Astrocyte (in vitro differentiated cells and primary cell): ENCODE data around the gene ZNF516. TPM values are rescaled to one million over a fixed set of nuclear protein-coding genes. Genes with fewer than 3 reads are reported as not detected.

Experiments used
- DNase-seq: peaks from one replicate; pipeline ENCODE4 v3.0.0-alpha.2; 2010; ENCODE audit warnings: low read depth
- FAIRE-seq: peaks from 2 replicates; lab custom pipeline; 2011; peaks lifted over from hg19 to GRCh38; lab: Jason Lieb, UNC
- H2AFZ ChIP-seq: 2 replicates; pipeline ENCODE4 v1.6.0; 2012; ENCODE audit warnings: low read depth, low read length, inconsistent platforms
- H3K27ac ChIP-seq: 2 replicates; pipeline ENCODE4 v1.5.1; 2011; ENCODE audit warnings: low read depth, low read length, inconsistent platforms
- H3K27me3 ChIP-seq: 2 replicates; pipeline ENCODE4 v1.6.0; 2011; ENCODE audit warnings: low read length, inconsistent platforms; ENCODE audit not compliant: insufficient read depth
- H3K36me3 ChIP-seq: 2 replicates; pipeline ENCODE4 v1.5.1; 2011; ENCODE audit warnings: low read length, inconsistent platforms; ENCODE audit not compliant: insufficient read depth
- H3K4me1 ChIP-seq: 2 replicates; pipeline ENCODE4 v1.5.1; 2011; ENCODE audit warnings: low read length, inconsistent platforms; ENCODE audit not compliant: insufficient read depth
- H3K4me2 ChIP-seq: 2 replicates; pipeline ENCODE4 v1.6.0; 2012; ENCODE audit warnings: low read length, inconsistent platforms
- H3K4me3 ChIP-seq: 2 replicates; pipeline ENCODE4 v1.5.1; 2011; ENCODE audit warnings: low read depth, mild to moderate bottlenecking, low read length, inconsistent platforms; ENCODE audit not compliant: insufficient read depth
- H3K79me2 ChIP-seq: 2 replicates; pipeline ENCODE4 v1.6.0; 2012; ENCODE audit warnings: mild to moderate bottlenecking, low read length, inconsistent platforms; ENCODE audit not compliant: insufficient read depth
- H3K9ac ChIP-seq: 2 replicates; pipeline ENCODE4 v1.6.0; 2012; ENCODE audit warnings: mild to moderate bottlenecking, low read length, inconsistent platforms
- H3K9me3 ChIP-seq: 2 replicates; pipeline ENCODE4 v1.5.1; 2012; ENCODE audit warnings: low read depth, mild to moderate bottlenecking, low read length, inconsistent platforms; ENCODE audit not compliant: insufficient read depth
- H4K20me1 ChIP-seq: 2 replicates; pipeline ENCODE4 v1.6.0; 2012; ENCODE audit warnings: low read length, inconsistent platforms; ENCODE audit not compliant: insufficient read depth
- H3K27ac Mint-ChIP-seq: one replicate; pipeline ENCODE4 v1.8.0; 2021; ENCODE audit warnings: mild to moderate bottlenecking, mixed read lengths; ENCODE audit not compliant: unreplicated experiment
- H3K27me3 Mint-ChIP-seq: one replicate; pipeline ENCODE4 v1.8.0; 2021; ENCODE audit warnings: low read depth, mixed read lengths; ENCODE audit not compliant: unreplicated experiment
- H3K36me3 Mint-ChIP-seq: one replicate; pipeline ENCODE4 v1.8.0; 2021; ENCODE audit warnings: low read depth, mixed read lengths; ENCODE audit not compliant: unreplicated experiment
- H3K4me1 Mint-ChIP-seq: one replicate; pipeline ENCODE4 v1.8.0; 2021; ENCODE audit warnings: low read depth, mixed read lengths; ENCODE audit not compliant: unreplicated experiment
- H3K4me3 Mint-ChIP-seq: one replicate; pipeline ENCODE4 v1.8.0; 2021; ENCODE audit warnings: mild to moderate bottlenecking, moderate library complexity, mixed read lengths; ENCODE audit not compliant: unreplicated experiment
- H3K9me3 Mint-ChIP-seq: one replicate; pipeline ENCODE4 v1.8.0; 2021; ENCODE audit warnings: mild to moderate bottlenecking, mixed read lengths; ENCODE audit not compliant: unreplicated experiment
- CTCF ChIP-seq: IDR thresholded peaks from 2 replicates; pipeline ENCODE4 v1.5.1; 2011; ENCODE audit warnings: low read depth, mild to moderate bottlenecking, inconsistent platforms, low read length, moderate library complexity; ENCODE audit not compliant: insufficient read depth
- EZH2 ChIP-seq: IDR thresholded peaks from 2 replicates; pipeline ENCODE4 v1.6.1; 2012; ENCODE audit warnings: mild to moderate bottlenecking, low read length, inconsistent platforms; ENCODE audit not compliant: insufficient read depth
- total RNA-seq: library from RNA; stranded (reverse); gene quantifications from 2 replicates; pipeline ENCODE4 v1.2.1, GENCODE V29; 2021

The ZNF516 gene
- total RNA-seq, 1 donor from 2014 or later = 59.8 TPM

- peaks cover 42% of the 10 kb centered on the region for H3K79me2 ChIP-seq
- H3K27me3 Mint-ChIP-seq = no peaks in the 10 kb centered on the region
- FAIRE-seq = no peak
Observed at GRCh38 chr18:76376225-76376624, 118.8 kb downstream of the ZNF516 start.

GRCh38 chr18:76374330-76375281 is 120.4 kb downstream of the ZNF516 start:
- Histone ChIP-seq H3K9me3 (no peaks in the 10 kb centered on the region), H2AFZ (no peak overlapping the region), H3K79me2 (peaks cover 38% of the 10 kb centered on the region), H3K4me1 (no peaks in the 10 kb centered on the region), H4K20me1 (peaks cover 61% of the 10 kb centered on the region), H3K4me2 (no peak overlapping the region), H3K36me3 (peaks cover 3% of the 10 kb centered on the region), H3K27me3 (no peaks in the 10 kb centered on the region), H3K9ac (no peak overlapping the region), H3K4me3 (no peak overlapping the region), H3K27ac (no peak overlapping the region)
- H3K4me3 Mint-ChIP-seq = no peak overlapping the region
- H3K4me1 Mint-ChIP-seq = peaks cover 5% of the 10 kb centered on the region
- FAIRE-seq = no peak
- no peak overlapping the region for H3K27ac Mint-ChIP-seq
- TF ChIP-seq CTCF (no peak), EZH2 (no peak)
- H3K27me3 Mint-ChIP-seq = no peaks in the 10 kb centered on the region
- no peaks in the 10 kb centered on the region for H3K9me3 Mint-ChIP-seq
- H3K36me3 Mint-ChIP-seq = peaks cover 5% of the 10 kb centered on the region
- no peak for DNase-seq

More at GRCh38 chr18:76376225-76376624, 118.8 kb downstream of the ZNF516 start:
- no peaks in the 10 kb centered on the region for H3K9me3 ChIP-seq
- Mint-ChIP-seq H3K4me3 (no peak overlapping the region), H3K9me3 (no peaks in the 10 kb centered on the region), H3K4me1 (peaks cover 8% of the 10 kb centered on the region), H3K27ac (no peak overlapping the region), H3K36me3 (peaks cover 4% of the 10 kb centered on the region)
- H4K20me1 ChIP-seq = peaks cover 75% of the 10 kb centered on the region
- no peak overlapping the region for H3K9ac ChIP-seq
- H3K36me3 ChIP-seq = peaks cover 5% of the 10 kb centered on the region
- no peak overlapping the region for H3K4me2 ChIP-seq
- TF ChIP-seq CTCF (no peak), EZH2 (no peak)
- no peaks in the 10 kb centered on the region for H3K4me1 ChIP-seq
- no peak overlapping the region for H2AFZ ChIP-seq
- no peak overlapping the region for H3K4me3 ChIP-seq
- DNase-seq = no peak
- no peaks in the 10 kb centered on the region for H3K27me3 ChIP-seq
- no peak overlapping the region for H3K27ac ChIP-seq

- Mint-ChIP-seq H3K27me3 (no peaks in the 10 kb centered on the region), H3K4me3 (no peak overlapping the region), H3K9me3 (no peaks in the 10 kb centered on the region), H3K4me1 (peaks cover 5% of the 10 kb centered on the region), H3K27ac (no peak overlapping the region), H3K36me3 (peaks cover 8% of the 10 kb centered on the region)
- Histone ChIP-seq H4K20me1 (peaks cover 70% of the 10 kb centered on the region), H3K79me2 (peaks cover 38% of the 10 kb centered on the region), H3K9ac (no peak overlapping the region), H2AFZ (no peak overlapping the region), H3K9me3 (no peaks in the 10 kb centered on the region), H3K4me3 (no peak overlapping the region), H3K36me3 (peaks cover 3% of the 10 kb centered on the region), H3K27ac (no peak overlapping the region), H3K27me3 (no peaks in the 10 kb centered on the region), H3K4me1 (no peaks in the 10 kb centered on the region), H3K4me2 (no peak overlapping the region)
- DNase-seq (no peak), FAIRE-seq (no peak)
- TF ChIP-seq CTCF (no peak), EZH2 (no peak)
Observed at GRCh38 chr18:76373297-76373696, 121.7 kb downstream of the ZNF516 start.
